GM19193 (cell line): ENCODE measurements around the gene TMEM39B.
A peak's percentile ranks its signal among the peaks of the same experiment; 100 is the strongest.

Experiments
- POLR2A ChIP-seq: IDR thresholded peaks from 4 replicates; pipeline ENCODE4 v1.6.1; 2011; ENCODE audit not compliant: insufficient read depth, insufficient read length; ENCODE audit errors: extremely low read depth

Gene TMEM39B

DNA sequence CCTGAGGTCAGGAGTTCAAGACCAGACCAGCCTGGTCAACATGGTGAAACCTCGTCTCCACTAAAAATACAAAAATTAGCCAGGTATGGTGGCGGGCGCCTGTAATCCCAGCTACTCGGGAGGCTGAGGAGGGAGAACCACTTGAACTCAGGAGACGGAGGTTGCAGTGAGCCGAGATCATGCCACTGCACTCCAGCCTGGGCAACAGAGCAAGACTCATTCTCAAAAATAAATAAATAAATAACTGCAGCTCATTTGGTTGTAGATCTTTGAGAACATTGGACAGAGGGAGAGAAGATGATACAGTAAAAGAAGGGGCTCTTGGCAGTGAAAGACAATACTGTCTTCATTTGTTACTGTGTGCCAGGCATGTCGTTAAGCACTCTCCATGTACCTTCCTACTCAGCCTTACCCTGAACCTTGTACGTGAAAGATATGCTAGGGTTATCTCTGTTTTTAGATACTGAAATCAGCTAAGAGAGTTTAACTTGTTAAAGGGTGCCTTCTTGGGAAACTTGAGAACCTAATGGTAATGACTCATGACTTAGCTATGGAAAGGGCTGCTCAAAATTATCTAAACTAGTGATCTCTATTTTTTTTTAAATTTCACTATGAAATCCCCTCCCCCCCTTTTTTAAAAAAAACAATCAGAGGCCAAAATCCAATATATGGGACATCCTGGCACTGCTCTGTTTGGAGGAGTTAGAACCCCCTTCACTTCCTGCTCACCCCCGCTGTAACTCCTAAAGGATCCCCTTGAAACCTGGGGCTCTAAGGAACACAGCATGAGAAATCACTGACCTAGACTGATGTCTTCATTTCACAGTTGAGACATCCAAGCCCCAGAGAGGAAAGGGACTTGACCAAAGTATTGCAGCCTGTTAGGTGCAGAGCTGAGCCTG lies 28.3 kb downstream of the TMEM39B start:
- TF ChIP-seq POLR2A = no peak

DNA sequence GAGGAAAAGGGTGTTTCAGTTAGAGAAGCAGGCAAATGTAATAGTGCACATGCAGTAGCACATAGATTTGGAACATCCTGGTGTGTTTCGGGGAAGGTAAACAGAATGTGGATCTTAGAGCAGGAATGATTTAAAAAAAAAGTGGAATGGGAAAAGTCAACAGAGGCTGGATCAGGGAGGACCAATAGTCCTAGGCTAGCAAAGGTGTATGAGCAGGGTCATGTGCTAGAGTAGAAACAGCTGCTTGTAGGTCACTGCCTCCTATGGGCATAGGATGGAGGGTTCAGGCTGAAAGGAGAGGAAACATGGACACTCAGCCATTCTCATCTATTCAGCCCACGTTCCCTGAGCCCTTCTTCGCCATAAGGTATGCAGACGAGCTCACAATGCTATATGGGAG lies 31.4 kb downstream of the TMEM39B start:
- TF ChIP-seq POLR2A = no peak

DNA sequence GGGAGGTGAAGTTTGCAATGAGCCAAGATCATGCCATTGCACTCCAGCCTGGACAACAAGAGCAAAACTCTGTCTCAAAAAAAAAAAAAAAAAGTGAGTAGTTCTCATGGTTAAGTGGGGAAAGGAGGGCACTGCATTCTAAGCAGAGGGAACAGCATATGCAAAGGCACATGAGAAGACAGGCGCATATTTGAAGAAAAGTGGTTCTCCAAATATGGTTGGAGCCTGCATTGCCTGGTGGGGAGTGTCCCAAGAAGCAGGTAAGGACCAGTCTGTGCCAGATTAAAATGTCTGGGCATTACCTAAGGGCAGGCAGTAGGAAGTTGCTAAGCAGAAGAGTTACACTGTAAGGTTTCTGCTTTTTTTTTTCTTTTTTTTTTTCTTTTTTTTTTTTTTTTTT lies 32.6 kb downstream of the TMEM39B start:
- TF ChIP-seq POLR2A = no peak

DNA sequence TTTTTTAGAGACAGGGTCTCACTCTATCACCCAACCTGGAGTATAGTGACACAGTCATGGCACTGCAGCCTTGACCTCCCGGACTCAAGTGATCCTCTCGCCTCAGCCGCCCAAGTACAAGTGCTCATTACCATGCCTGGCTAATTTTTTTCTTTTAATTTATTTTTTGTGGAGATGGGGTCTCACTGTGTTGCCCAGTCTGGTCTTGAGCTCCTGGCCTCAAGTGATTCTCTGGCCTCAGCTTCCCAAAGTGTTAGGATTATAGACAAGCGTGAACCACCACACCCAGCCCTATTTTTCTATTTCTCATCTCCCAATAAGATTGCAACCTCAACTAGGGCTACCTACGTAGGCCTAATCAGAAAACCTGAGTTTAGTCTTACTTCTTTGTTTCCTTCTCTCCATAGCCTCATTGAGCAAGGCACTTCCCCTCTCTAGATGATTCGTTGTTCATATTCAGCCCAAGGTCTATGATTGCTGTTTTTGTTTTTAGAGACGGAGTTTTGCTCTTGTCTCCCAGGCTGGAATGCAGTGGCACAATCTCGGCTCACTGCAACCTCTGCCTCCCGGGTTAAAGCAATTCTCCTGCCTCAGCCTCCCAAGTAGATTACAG lies 34.0 kb downstream of the TMEM39B start:
- no peak for TF ChIP-seq POLR2A

DNA sequence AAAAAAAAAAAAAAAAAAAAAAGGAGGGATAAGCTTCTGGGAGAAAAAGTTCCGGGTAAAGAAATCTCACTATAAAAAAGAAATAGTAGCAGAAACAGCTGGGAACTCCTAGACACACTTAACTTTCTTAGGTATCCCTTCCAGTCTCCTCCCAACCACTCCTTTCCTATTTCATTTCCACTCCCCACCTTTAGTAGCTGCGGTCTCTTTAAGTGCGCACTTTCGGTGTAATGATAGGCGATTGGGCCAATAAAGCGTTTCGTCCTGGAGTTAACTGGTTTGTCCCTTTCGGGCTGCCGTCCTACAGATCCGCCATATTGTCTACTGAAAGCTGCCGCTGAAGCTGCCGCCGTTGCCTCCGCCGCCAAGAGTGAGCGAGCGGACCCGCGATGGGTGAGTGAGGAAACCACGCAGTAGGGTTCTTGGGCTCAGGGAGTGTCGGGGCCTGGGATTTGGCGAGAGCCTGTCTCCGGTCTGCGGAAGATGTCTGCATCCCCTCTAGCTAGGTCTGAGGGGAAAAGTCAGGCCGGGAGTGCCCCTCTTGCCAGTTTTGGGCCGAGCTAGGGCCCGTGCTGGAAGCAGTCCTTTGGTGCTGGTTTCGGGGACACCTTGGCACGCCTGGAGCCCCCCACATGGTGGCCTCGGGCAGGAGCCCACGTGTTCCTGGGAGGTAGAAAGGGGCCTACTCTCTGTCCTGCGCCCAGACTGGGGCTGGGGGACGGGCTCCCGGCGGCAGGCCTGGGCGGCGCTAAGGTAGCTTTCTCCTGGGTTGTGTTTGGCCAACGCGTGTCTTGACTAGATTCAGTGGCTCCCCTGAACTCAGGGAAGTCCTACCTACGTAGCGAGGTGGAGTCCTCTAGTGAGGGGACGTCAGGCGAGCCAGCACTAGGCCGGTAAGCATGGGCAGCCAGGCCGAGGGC lies 35.3 kb downstream of the TMEM39B start, which contains the start of gene KPNA6:
Gene KPNA6 (plus strand): TSS at position 315 of the 920 bp plus-strand sequence. CDS start 75 bp downstream, at position 390.
- TF ChIP-seq POLR2A = peak; percentile 74

DNA sequence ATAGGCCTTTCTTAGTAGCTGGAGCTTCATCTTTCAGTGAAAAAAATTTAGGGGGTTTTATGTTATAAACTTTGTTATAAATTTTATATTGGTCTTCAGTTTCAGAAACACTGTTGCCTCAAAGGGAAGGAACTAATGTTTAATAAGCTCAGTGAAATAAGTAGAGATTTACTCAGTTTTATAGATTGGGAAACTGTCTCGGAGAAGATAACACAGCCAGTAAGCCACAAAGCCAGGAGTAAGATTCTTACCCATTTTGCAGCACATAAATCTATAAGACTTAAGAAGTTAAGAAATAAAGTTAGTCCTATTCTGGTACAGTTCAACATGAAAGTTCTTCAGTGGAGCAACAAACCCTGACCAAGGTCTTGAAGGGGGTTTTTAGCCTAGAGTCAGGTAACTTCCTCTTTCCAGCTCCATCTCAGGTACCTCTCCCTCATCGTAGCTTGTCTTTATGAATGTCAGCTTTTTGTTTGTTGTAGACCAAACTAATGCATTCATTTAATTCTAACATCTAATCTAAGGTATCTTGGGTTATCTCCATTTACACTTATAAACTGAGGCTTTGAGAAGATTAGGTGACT lies 38.4 kb downstream of the TMEM39B start:
- no peak for TF ChIP-seq POLR2A

DNA sequence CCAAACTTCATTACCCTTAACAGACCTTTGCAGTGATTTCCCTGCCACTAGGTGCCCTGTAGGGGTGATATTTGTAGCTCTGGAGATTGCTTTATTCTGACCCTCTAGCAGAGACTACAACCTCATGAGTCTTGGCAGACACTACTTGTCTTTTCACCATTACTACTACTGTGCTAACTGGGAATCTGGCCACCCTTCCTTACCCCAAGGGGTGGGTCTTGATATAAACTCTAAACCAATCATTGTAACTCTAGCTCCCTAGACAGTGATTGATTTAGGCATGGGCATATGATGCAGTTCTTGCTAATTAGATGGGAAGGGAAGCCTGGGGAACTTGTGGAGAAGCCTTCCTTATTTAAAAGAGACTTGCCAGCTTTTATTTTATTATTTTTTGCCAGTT lies 39.0 kb downstream of the TMEM39B start:
- TF ChIP-seq POLR2A = no peak

DNA sequence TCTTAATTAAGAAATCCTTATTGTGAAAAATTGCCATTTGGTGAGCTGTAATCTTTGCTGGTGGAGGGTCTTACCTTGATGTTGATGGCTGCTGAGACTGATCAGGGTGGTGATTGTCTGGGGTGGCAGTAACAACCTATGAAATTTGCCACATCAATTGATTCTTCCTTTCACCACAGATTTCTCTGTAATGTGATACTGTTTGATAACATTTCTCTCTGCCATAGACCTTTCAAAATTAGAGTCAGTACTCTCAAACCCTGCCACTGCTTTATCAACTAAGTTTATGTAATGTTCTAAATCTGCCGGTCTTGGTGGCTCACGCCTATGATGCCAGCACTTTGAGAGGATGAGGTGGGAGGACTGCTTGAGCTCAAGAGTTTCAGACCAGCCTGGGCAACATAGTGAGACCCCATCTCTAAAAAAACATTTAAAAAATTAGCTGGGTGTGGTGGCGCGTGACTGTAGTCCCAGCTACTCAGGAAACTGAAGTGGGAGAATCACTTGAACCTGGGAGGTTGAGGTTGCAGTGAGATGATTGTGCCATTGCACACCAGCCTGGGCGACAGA lies 40.2 kb downstream of the TMEM39B start:
- TF ChIP-seq POLR2A = no peak

DNA sequence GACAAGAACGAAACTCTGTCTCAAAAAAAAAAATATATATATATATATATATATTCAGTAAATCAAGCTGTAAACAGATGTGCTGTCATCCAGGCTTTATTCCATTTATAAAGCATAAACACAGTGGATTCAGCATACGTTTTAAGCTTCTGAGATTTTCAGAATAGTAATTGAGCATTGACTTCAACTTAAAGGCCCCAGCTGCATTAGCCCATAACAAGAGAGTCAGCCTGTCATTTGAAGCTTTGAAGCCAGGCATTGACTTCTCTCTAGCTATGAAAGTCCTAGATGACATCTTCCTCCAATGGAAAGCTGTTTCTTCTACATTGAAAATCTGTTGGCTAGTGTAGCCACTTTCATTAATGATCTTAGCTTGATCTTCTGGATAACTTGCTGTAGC lies 41.7 kb downstream of the TMEM39B start:
- no peak for TF ChIP-seq POLR2A

DNA sequence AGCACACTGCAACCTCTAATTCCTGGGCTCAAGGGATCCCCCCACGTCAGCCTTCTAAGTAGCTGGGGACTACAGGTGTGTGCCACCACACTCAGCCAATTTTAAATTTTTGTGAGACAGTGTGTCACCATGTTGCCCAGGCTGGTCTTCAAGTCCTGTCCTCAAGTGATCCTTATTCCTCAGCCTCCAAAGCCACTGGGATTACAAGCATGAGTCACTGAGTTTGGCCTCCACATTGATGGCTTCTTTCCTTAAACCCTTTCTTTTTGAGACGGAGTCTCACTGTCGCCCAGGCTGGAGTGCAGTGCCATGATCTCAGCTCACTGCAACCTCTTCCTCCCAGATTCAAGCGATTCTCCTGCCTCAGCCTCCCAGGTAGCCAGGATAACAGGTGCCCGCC lies 42.8 kb downstream of the TMEM39B start:
- no peak for TF ChIP-seq POLR2A

DNA sequence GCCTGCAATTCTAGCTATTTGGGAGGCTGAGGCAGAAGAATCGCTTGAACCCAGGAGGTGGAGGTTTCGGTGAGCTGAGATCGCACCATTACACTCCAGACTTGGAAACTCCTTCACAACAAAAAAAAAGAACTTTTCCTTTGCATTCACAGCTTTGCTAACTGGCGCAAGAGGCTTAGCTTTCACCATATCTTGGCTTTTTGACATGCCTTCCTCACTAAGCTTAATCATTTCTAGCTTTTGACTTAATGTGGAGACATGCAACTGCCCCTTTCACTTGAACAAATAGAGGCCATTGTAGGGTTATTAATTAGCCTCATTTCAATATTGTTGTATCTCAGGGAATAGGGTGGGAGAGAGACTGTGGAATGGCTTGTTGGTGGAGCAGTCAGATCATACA lies 43.8 kb downstream of the TMEM39B start:
- no peak for TF ChIP-seq POLR2A

DNA sequence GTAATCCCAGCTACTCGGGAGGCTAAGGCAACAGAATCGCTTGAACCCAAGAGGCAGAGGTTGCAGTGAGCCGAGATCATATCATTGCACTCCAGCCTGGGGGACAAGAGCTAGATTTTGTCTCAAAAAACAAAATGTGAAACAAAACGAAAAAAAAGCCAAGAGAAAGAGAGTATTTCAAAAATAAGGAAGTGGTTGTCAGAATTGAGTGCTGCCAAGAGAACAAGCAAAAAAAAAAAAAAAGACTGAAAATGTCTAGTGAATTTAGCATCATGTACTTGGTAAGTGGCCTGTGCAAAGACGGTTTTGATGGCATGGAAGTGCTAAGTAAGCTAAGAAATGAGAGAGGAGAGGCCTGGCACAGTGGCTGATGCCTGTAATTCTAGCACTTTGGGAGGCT lies 49.4 kb downstream of the TMEM39B start:
- no peak for TF ChIP-seq POLR2A

DNA sequence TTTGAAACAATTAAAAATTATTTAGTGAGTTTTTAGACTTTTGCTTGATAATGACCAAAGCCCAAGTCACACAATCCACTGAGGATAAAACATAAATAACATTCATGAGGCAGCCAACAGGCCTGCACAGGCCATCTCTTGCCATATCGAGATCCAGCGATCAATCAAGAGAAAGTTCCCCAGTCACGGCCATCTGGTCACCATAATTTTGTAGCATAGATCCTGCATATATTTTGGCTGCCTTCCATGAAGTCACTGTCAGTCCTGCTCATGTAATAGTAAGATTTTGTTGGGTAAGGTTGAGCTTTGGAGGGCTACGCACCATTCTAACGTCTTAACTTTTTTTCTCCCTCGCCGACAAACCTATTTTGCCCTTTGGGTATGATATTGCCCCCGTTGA lies 52.6 kb downstream of the TMEM39B start:
- TF ChIP-seq POLR2A = no peak

DNA sequence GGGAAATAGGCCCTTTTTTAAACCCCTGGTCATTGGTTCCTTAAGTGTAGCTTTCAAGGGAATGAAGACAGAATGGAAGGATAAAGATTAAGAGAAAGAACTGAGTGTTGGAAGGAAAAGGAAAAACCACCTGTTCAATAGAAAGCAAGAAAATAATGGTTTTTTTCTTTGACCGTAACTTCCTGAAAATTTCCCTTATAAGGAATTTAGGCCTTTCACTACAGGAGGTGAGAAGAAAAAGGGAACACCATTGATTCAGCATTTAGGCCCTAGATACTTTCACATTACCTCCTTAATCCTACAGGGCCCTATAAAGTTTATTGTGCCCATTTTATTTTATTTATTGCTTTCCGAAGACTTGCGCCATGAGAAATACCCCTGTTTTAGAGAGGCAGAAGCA lies 54.0 kb downstream of the TMEM39B start:
- no peak for TF ChIP-seq POLR2A

DNA sequence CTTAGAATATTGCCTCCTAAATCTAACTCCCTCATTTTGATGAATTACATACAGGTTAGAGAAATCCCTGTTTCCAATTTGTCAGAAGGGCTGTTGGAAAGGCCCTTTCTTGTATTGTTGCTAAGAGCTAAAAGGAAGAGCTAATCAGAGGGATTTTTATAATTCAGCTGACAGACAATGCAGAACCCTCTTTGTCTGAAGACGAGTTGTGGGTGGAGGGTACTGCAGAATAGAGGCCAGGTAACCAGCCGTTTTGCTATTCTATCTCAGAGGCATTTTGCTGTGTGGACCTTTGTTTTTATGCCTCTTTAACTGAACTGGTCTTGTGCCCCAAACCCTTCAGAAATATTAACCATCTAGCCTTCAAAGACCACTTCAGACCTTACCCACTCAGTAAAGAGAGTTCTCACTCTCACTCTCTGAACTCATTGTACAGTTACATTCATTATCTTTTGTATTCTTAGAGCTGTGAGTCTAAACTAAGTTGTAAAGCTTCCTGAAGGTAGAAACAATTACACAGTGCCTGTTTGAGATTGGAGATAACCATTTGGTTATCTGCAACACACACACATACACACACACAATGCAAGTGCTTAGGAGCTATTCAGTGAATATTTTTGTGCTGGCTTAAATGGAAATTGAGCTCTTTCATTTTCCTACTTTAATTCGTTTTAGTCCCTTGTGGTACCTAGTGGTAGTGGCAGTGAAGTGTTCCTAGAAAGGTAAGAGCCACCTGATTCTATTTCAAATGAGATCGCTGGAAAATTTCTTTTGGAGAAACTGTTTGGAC lies 54.9 kb downstream of the TMEM39B start:
- TF ChIP-seq POLR2A = no peak

DNA sequence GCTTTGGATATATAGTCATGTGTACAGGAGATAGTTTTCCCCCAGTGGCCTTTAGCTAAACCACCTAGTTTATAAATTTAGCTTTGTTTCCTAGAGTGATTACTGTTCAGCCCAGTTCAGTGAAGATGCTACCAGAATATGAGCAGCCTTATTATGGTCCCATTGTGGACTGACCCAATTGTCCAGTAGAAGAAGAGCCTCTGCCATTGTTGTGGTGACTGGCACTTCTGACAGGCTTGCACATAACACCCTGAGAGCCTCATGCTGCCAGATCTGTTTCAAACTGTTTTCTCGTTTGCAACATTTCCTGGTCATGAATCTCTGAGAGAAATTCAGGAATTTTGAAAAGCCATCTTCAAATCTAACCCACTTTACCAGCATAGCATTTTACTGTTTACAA lies 55.7 kb downstream of the TMEM39B start:
- TF ChIP-seq POLR2A = no peak
